Osteoblast (primary cell): ENCODE data around the gene PPP1R26. TPM values are rescaled to one million over a fixed set of nuclear protein-coding genes. Genes with fewer than 3 reads are reported as not detected.

Experiments
- DNase-seq: peaks from one replicate; pipeline ENCODE4 v3.0.0; 2011; ENCODE audit warnings: low spot score, mixed read lengths; ENCODE audit not compliant: insufficient read length; ENCODE audit errors: missing footprints
- H2AFZ ChIP-seq: 2 replicates; pipeline ENCODE4 v1.6.0; 2011; ENCODE audit warnings: mild to moderate bottlenecking, low read length
- H3K27ac ChIP-seq: 2 replicates; pipeline ENCODE4 v1.5.1; 2011; ENCODE audit warnings: mild to moderate bottlenecking, low read depth, low read length, moderate library complexity
- H3K27me3 ChIP-seq: 2 replicates; pipeline ENCODE4 v1.6.0; 2012; ENCODE audit warnings: mild to moderate bottlenecking, control low read depth, inconsistent platforms, low read length, moderate library complexity; ENCODE audit not compliant: insufficient read depth
- H3K36me3 ChIP-seq: 2 replicates; pipeline ENCODE4 v1.5.1; 2011; ENCODE audit warnings: mild to moderate bottlenecking, low read length, control low read depth, moderate library complexity; ENCODE audit not compliant: insufficient read depth
- H3K4me1 ChIP-seq: 2 replicates; pipeline ENCODE4 v1.5.1; 2011; ENCODE audit warnings: mild to moderate bottlenecking, low read length, control low read depth, moderate library complexity; ENCODE audit not compliant: insufficient read depth
- H3K4me2 ChIP-seq: 2 replicates; pipeline ENCODE4 v1.6.0; 2011; ENCODE audit warnings: mild to moderate bottlenecking, low read length; ENCODE audit not compliant: insufficient read depth
- H3K4me3 ChIP-seq: fragments of 200-600 bp; sonication (generic); 3 replicates; pipeline ENCODE4 v1.5.1; 2012; ENCODE audit warnings: mild to moderate bottlenecking, low read length, inconsistent platforms; ENCODE audit not compliant: insufficient read depth
- H3K79me2 ChIP-seq: 2 replicates; pipeline ENCODE4 v1.6.0; 2012; ENCODE audit warnings: mild to moderate bottlenecking, low read length, control low read depth, inconsistent platforms; ENCODE audit not compliant: insufficient read depth
- H3K9me3 ChIP-seq: 2 replicates; pipeline ENCODE4 v1.5.1; 2011; ENCODE audit warnings: low read depth, low read length, control low read depth
- H4K20me1 ChIP-seq: 2 replicates; pipeline ENCODE4 v1.6.0; 2012; ENCODE audit warnings: mild to moderate bottlenecking, low read length, control low read depth; ENCODE audit not compliant: insufficient read depth
- total RNA-seq: library from RNA; depleted of rRNA; stranded (reverse); fragments of >200 nt; gene quantifications from 2 replicates; pipeline ENCODE4 v1.2.3, GENCODE V29; 2012
- TF ChIP-seq, protein P1 (sequence below): IDR thresholded peaks from 2 replicates; pipeline ENCODE4 v1.5.1; 2011; ENCODE audit warnings: mild to moderate bottlenecking, low read depth, low read length, moderate library complexity; ENCODE audit errors: extremely low read depth

Gene PPP1R26
- total RNA-seq, 1 donor = 10.5 TPM

DNA sequence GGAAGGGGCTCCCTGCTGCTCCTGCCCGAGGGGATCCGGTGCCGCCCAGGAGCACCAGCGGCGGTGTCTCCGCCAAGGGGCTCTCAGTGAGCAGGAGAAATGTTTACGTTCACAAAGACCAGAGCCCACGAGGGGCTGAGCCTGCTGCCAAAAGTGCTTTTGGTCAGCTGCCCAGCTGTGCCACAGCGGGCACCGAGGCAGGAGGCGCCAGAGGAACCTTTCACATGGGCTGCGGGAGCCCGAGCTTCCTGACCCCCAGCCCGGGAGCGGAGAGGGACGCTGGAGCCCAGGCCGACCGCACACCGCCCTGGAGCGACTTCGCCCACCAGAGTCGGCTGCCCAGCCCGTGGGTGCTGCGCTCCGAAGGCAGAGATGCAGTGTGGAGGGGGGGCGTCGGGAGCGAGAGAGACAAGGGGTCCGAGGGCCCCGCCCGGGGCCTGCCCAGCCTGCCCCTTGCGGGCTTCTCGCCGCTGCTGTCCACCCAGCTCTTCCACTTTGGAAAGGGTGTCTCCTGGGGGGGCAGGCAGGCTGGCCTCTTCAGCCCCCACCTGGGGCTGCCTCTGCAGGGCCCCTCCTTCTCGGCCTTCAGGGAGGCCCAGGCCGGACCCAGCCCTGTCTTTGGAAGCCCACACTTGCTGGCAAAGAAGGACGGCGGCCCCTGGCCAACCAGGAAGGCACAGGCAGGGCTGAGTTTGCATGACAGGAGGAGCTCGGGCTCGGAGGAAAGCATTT is 7.9 kb downstream of the PPP1R26 start:
- Histone ChIP-seq H2AFZ (no peak overlapping the region), H3K79me2 (no peaks in the 10 kb centered on the region), H3K27me3 (no peaks in the 10 kb centered on the region), H4K20me1 (no peaks in the 10 kb centered on the region), H3K4me2 (no peak overlapping the region), H3K4me3 (no peak overlapping the region), H3K36me3 (peaks cover 5% of the 10 kb centered on the region), H3K9me3 (no peaks in the 10 kb centered on the region), H3K27ac (no peak overlapping the region), H3K4me1 (no peaks in the 10 kb centered on the region)
- TF ChIP-seq, protein P1, sequence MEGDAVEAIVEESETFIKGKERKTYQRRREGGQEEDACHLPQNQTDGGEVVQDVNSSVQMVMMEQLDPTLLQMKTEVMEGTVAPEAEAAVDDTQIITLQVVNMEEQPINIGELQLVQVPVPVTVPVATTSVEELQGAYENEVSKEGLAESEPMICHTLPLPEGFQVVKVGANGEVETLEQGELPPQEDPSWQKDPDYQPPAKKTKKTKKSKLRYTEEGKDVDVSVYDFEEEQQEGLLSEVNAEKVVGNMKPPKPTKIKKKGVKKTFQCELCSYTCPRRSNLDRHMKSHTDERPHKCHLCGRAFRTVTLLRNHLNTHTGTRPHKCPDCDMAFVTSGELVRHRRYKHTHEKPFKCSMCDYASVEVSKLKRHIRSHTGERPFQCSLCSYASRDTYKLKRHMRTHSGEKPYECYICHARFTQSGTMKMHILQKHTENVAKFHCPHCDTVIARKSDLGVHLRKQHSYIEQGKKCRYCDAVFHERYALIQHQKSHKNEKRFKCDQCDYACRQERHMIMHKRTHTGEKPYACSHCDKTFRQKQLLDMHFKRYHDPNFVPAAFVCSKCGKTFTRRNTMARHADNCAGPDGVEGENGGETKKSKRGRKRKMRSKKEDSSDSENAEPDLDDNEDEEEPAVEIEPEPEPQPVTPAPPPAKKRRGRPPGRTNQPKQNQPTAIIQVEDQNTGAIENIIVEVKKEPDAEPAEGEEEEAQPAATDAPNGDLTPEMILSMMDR = no peak
- DNase-seq = peak; percentile 51

DNA sequence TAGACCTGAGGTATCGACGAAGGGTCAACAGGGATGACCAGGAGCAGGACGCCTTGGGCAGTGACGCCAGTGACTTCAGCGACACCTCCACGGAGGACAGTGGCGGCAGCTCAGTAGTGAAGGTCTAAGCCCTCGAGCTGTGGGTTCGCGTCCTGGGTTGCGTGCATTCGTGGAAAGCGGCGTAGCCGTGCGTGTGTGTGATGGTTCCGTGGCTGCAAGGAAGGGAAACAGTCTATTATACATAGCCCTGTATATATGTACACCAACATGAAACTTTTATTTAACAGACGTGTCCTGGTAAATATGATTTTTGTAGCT is 8.4 kb downstream of the PPP1R26 start:
- H4K20me1 ChIP-seq = no peaks in the 10 kb centered on the region
- no peak overlapping the region for H3K4me3 ChIP-seq
- no peak overlapping the region for H3K27ac ChIP-seq
- H3K36me3 ChIP-seq = peaks cover 5% of the 10 kb centered on the region
- no peaks in the 10 kb centered on the region for H3K4me1 ChIP-seq
- no peak overlapping the region for H3K4me2 ChIP-seq
- no peaks in the 10 kb centered on the region for H3K9me3 ChIP-seq
- no peaks in the 10 kb centered on the region for H3K27me3 ChIP-seq
- no peak overlapping the region for H2AFZ ChIP-seq
- peak; percentile 56 for DNase-seq
- TF ChIP-seq, protein P1 = no peak
- no peaks in the 10 kb centered on the region for H3K79me2 ChIP-seq

GRCh38 chr9:135488527-135488926 is 8.9 kb downstream of the PPP1R26 start:
- TF ChIP-seq, protein P1 = no peak
- Histone ChIP-seq H2AFZ (no peak overlapping the region), H3K4me3 (no peak overlapping the region), H3K27me3 (no peaks in the 10 kb centered on the region), H3K4me1 (no peaks in the 10 kb centered on the region), H3K4me2 (no peak overlapping the region), H3K9me3 (no peaks in the 10 kb centered on the region), H3K79me2 (no peaks in the 10 kb centered on the region), H4K20me1 (no peaks in the 10 kb centered on the region), H3K27ac (no peak overlapping the region), H3K36me3 (peaks cover 5% of the 10 kb centered on the region)
- peak; percentile 31 for DNase-seq

DNA sequence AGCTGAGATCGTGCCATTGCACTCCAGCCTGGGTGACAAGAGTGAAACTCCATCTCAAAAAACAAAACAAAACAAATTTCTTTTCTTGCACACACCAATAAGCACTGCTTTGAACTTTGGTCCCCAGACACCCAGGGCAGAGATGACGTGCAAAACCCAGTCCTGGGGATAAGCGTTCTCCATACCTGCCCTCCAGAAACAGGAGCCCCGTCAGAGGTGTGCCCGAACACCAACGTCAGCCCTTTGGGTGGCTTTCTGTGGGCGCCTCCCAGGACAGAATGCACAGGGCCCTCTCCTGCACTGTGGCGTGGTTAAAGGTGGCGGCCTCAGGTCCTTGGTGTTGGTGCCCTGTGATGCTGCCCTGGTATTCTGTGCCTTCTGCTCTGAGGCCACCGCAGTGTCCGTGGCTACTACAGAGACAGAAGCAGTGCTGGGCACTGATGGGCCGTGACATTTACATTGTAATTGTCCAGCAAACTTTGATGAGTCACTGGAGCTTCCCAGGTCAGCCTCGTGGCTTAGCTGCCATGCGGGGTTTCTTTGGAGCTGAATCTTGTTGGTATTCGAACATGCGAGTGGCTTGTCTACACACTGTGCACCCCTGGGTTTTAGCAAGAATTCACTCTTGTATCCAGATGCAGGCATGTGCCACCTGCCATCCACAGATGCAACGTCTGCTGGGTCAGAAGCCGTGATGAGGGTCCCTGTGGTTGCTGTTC is 9.8 kb downstream of the PPP1R26 start:
- H3K36me3 ChIP-seq = no peaks in the 10 kb centered on the region
- TF ChIP-seq, protein P1 = no peak
- DNase-seq = peak; percentile 38

More for the DNA sequence above, 9.8 kb downstream of the PPP1R26 start:
- Histone ChIP-seq H3K79me2 (no peaks in the 10 kb centered on the region), H3K27ac (no peak overlapping the region), H4K20me1 (no peaks in the 10 kb centered on the region), H3K9me3 (no peaks in the 10 kb centered on the region), H3K27me3 (no peaks in the 10 kb centered on the region), H2AFZ (no peak overlapping the region), H3K4me2 (no peak overlapping the region), H3K4me3 (no peak overlapping the region), H3K4me1 (no peaks in the 10 kb centered on the region)
